Endothelial cell (in vitro differentiated cells): Measurements from ENCODE around the gene MYF6. TPM values are rescaled to one million over a fixed set of nuclear protein-coding genes. Genes with fewer than 3 reads are reported as not detected.
A peak's percentile ranks its signal among the peaks of the same experiment; 100 is the strongest.

Source experiments
- DNase-seq: peaks from one replicate; pipeline ENCODE4 v3.0.0; 2021; ENCODE audit warnings: low spot score
- H3K27ac Mint-ChIP-seq: one replicate; pipeline ENCODE4 v1.8.0; 2021; ENCODE audit warnings: mixed read lengths, inconsistent platforms; ENCODE audit not compliant: unreplicated experiment
- H3K27me3 Mint-ChIP-seq: one replicate; pipeline ENCODE4 v1.8.0; 2021; ENCODE audit warnings: mild to moderate bottlenecking, moderate library complexity, mixed read lengths, inconsistent platforms; ENCODE audit not compliant: unreplicated experiment
- H3K36me3 Mint-ChIP-seq: one replicate; pipeline ENCODE4 v1.8.0; 2021; ENCODE audit warnings: mild to moderate bottlenecking, low read depth, mixed read lengths, inconsistent platforms; ENCODE audit not compliant: unreplicated experiment
- H3K4me1 Mint-ChIP-seq: one replicate; pipeline ENCODE4 v1.8.0; 2021; ENCODE audit warnings: mild to moderate bottlenecking, mixed read lengths, inconsistent platforms; ENCODE audit not compliant: unreplicated experiment
- H3K4me3 Mint-ChIP-seq: one replicate; pipeline ENCODE4 v1.8.0; 2021; ENCODE audit warnings: mild to moderate bottlenecking, mixed read lengths, inconsistent platforms; ENCODE audit not compliant: unreplicated experiment
- H3K9me3 Mint-ChIP-seq: one replicate; pipeline ENCODE4 v1.8.0; 2021; ENCODE audit warnings: mixed read lengths, inconsistent platforms; ENCODE audit not compliant: unreplicated experiment
- CTCF ChIP-seq: fragments of 200-600 bp; sonication (generic); IDR thresholded peaks from one replicate; pipeline ENCODE4 v1.5.0; 2021; ENCODE audit warnings: antibody characterized with exemption; ENCODE audit not compliant: unreplicated experiment
- total RNA-seq: library from RNA; stranded (reverse); fragmentation: NEBNext Ultra II Directional; extraction: Animal tissue kit (Norgen Biotek cat#: 25700); gene quantifications from one replicate; pipeline ENCODE4 v1.2.1, GENCODE V29; 2021; ENCODE audit not compliant: unreplicated experiment

The MYF6 gene
- total RNA-seq, 1 donor from 2014 or later, result 0.31 TPM

DNA sequence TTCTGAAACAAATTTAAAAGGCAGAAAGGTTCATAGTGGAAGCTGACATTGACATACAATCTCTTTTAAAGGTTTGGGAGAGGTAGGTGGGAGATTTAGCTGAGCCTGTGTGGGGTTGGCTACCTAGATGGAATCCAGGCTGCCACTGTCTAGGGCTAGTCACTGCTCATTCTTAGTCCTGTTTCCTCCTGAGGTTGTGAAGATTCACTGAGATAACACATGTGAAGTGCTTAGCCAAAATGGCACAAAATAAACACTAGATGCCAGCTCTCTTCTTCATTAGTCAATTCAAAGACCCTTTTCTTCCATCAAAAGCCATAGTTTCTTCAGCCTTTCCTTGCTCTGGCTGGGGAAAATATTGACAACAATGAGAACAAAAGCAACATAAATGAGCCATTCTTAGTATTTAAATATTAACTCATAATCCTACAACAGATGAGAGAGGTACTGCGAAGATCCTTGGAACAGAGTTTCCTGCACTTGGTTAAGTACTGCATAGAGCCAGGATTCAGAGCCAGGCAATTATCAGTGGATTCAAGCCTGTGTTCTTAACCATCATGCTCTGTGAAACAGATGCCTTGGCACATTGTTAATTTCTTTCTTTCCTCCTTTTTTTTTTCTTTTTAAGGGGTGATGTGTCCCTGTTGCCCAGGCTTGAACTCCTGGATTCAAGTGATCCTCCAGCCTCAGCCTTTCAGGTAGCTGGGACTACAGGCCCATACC is 3.5 kb downstream of the MYF6 start:
- Mint-ChIP-seq H3K4me1 (peaks cover 59% of the 10 kb centered on the region), H3K27ac (peak overlapping the region; percentile 95), H3K4me3 (no peak overlapping the region), H3K36me3 (no peaks in the 10 kb centered on the region), H3K9me3 (no peaks in the 10 kb centered on the region), H3K27me3 (peaks cover 15% of the 10 kb centered on the region)
- no peak for TF ChIP-seq CTCF
- no peak for DNase-seq

DNA sequence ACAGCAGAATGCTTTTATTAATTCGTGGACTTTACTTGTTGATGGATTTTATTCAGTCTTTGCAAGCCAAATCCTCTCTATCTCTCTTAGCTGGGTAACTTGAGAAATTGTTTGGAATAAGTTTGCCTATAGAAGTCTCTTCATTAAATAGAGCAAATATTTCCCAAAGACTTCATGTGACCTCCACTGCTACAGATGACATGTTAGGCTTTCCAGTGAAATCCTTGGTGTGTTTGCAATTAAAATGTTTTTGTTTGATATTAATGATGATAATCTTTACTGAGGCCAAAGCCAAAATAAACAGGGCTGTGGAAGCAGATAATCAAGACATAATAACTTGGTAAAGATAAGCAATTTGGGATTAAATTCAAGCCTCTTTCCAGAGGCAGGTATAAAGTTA is 4.4 kb downstream of the MYF6 start:
- Mint-ChIP-seq H3K36me3 (no peaks in the 10 kb centered on the region), H3K4me3 (no peak overlapping the region), H3K9me3 (no peaks in the 10 kb centered on the region), H3K27ac (no peak overlapping the region), H3K27me3 (peaks cover 14% of the 10 kb centered on the region), H3K4me1 (peaks cover 55% of the 10 kb centered on the region)
- DNase-seq, result no peak
- no peak for TF ChIP-seq CTCF

- Mint-ChIP-seq H3K27ac (no peak overlapping the region), H3K4me1 (peaks cover 45% of the 10 kb centered on the region), H3K9me3 (no peaks in the 10 kb centered on the region), H3K36me3 (no peaks in the 10 kb centered on the region), H3K4me3 (no peak overlapping the region), H3K27me3 (peaks cover 11% of the 10 kb centered on the region)
- TF ChIP-seq CTCF, result no peak
- DNase-seq, result no peak
Measured at GRCh38 chr12:80712866-80713265, 5.4 kb downstream of the MYF6 start.

GRCh38 chr12:80713419-80713818 is 6.0 kb downstream of the MYF6 start:
- H3K27me3 Mint-ChIP-seq, result peaks cover 11% of the 10 kb centered on the region
- TF ChIP-seq CTCF, result no peak
- H3K4me1 Mint-ChIP-seq, result peaks cover 44% of the 10 kb centered on the region
- no peaks in the 10 kb centered on the region for H3K36me3 Mint-ChIP-seq
- H3K4me3 Mint-ChIP-seq, result peak overlapping the region; percentile 12
- H3K27ac Mint-ChIP-seq, result no peak overlapping the region
- H3K9me3 Mint-ChIP-seq, result no peaks in the 10 kb centered on the region
- DNase-seq, result no peak

GRCh38 chr12:80714055-80714454 is 6.6 kb downstream of the MYF6 start:
- DNase-seq, result no peak
- Mint-ChIP-seq H3K36me3 (no peaks in the 10 kb centered on the region), H3K27me3 (peaks cover 6% of the 10 kb centered on the region), H3K27ac (no peak overlapping the region), H3K4me3 (peak overlapping the region; percentile 12), H3K9me3 (no peaks in the 10 kb centered on the region), H3K4me1 (peaks cover 38% of the 10 kb centered on the region)
- no peak for TF ChIP-seq CTCF
